ENCODE data around the gene CLDN1.

The CLDN1 gene

GRCh38 chr3:190325923-190326322, 3.7 kb upstream of the CLDN1 start:
- TF ChIP-seq JUND (IDR thresholded peaks at IDR 0.05; ENCODE audit: low read depth), result no peak
- in situ Hi-C loops (cut with HindIII; ENCODE audit: low pct_unique_long_range_greater_than_20kb, low sequenced_read_pairs), result no loop called here
- no peak for DNase-seq (ENCODE audit: low read depth in 1 of 2, low spot score in 1 of 2)

- no peak for TF ChIP-seq JUND (IDR thresholded peaks at IDR 0.05; ENCODE audit: low read depth)
- DNase-seq (ENCODE audit: low read depth in 1 of 2, low spot score in 1 of 2), result no peak
- in situ Hi-C loops (cut with HindIII; ENCODE audit: low pct_unique_long_range_greater_than_20kb, low sequenced_read_pairs), result no loop called here
Measured at GRCh38 chr3:190323246-190323626, 990 bp upstream of the CLDN1 start.

- in situ Hi-C loops (cut with HindIII; ENCODE audit: low pct_unique_long_range_greater_than_20kb, low sequenced_read_pairs), result no loop called here
- no peak for TF ChIP-seq JUND (IDR thresholded peaks at IDR 0.05; ENCODE audit: low read depth)
- DNase-seq (ENCODE audit: low read depth in 1 of 2, low spot score in 1 of 2), result no peak
Measured at GRCh38 chr3:190322604-190323245, 479 bp upstream of the CLDN1 start.

- in situ Hi-C loops (cut with HindIII; ENCODE audit: low pct_unique_long_range_greater_than_20kb, low sequenced_read_pairs), result no loop called here
- TF ChIP-seq JUND (IDR thresholded peaks at IDR 0.05; ENCODE audit: low read depth), result no peak
- DNase-seq (ENCODE audit: low read depth in 1 of 2, low spot score in 1 of 2), result no peak
Measured at GRCh38 chr3:190320594-190321362, 1.5 kb downstream of the CLDN1 start.

GRCh38 chr3:190319660-190320059, 2.6 kb downstream of the CLDN1 start:
- in situ Hi-C loops (cut with HindIII; ENCODE audit: low pct_unique_long_range_greater_than_20kb, low sequenced_read_pairs), result no loop called here
- DNase-seq (ENCODE audit: low read depth in 1 of 2, low spot score in 1 of 2), result no peak
- TF ChIP-seq JUND (IDR thresholded peaks at IDR 0.05; ENCODE audit: low read depth), result no peak

GRCh38 chr3:190318666-190319065, 3.6 kb downstream of the CLDN1 start:
- in situ Hi-C loops (cut with HindIII; ENCODE audit: low pct_unique_long_range_greater_than_20kb, low sequenced_read_pairs), result no loop called here
- TF ChIP-seq JUND (IDR thresholded peaks at IDR 0.05; ENCODE audit: low read depth), result no peak; the same call in 1 of the 2 replicates
- peak in 1 of 2 experiments; percentile 70 for DNase-seq (ENCODE audit: low read depth in 1 of 2, low spot score in 1 of 2)

GRCh38 chr3:190314741-190315140, 7.5 kb downstream of the CLDN1 start:
- no peak for DNase-seq (ENCODE audit: low read depth in 1 of 2, low spot score in 1 of 2)
- in situ Hi-C loops (cut with HindIII; ENCODE audit: low pct_unique_long_range_greater_than_20kb, low sequenced_read_pairs), result no loop called here
- no peak for TF ChIP-seq JUND (IDR thresholded peaks at IDR 0.05; ENCODE audit: low read depth)

GRCh38 chr3:190309414-190309813, 12.8 kb downstream of the CLDN1 start:
- in situ Hi-C loops (cut with HindIII; ENCODE audit: low pct_unique_long_range_greater_than_20kb, low sequenced_read_pairs), result no loop called here
- peak; percentile 24; the same call in 1 of the 2 replicates for TF ChIP-seq JUND (IDR thresholded peaks at IDR 0.05; ENCODE audit: low read depth)
- DNase-seq (ENCODE audit: low read depth in 1 of 2, low spot score in 1 of 2), result no peak

- TF ChIP-seq JUND (IDR thresholded peaks at IDR 0.05; ENCODE audit: low read depth), result no peak
- in situ Hi-C loops (cut with HindIII; ENCODE audit: low pct_unique_long_range_greater_than_20kb, low sequenced_read_pairs), result no loop called here
- DNase-seq (ENCODE audit: low read depth in 1 of 2, low spot score in 1 of 2), result no peak
Measured at GRCh38 chr3:190308154-190308553, 14.1 kb downstream of the CLDN1 start.

- in situ Hi-C loops (cut with HindIII; ENCODE audit: low pct_unique_long_range_greater_than_20kb, low sequenced_read_pairs), result no loop called here
- DNase-seq (ENCODE audit: low read depth in 1 of 2, low spot score in 1 of 2), result no peak
- no peak for TF ChIP-seq JUND (IDR thresholded peaks at IDR 0.05; ENCODE audit: low read depth)
Measured at GRCh38 chr3:190307164-190307545, 15.1 kb downstream of the CLDN1 start.

GRCh38 chr3:190306513-190307163, 15.6 kb downstream of the CLDN1 start:
- DNase-seq (ENCODE audit: low read depth in 1 of 2, low spot score in 1 of 2), result no peak
- TF ChIP-seq JUND (IDR thresholded peaks at IDR 0.05; ENCODE audit: low read depth), result no peak
- in situ Hi-C loops (cut with HindIII; ENCODE audit: low pct_unique_long_range_greater_than_20kb, low sequenced_read_pairs), result no loop called here

- in situ Hi-C loops (cut with HindIII; ENCODE audit: low pct_unique_long_range_greater_than_20kb, low sequenced_read_pairs), result no loop called here
- DNase-seq (ENCODE audit: low read depth in 1 of 2, low spot score in 1 of 2), result no peak
- no peak for TF ChIP-seq JUND (IDR thresholded peaks at IDR 0.05; ENCODE audit: low read depth)
Measured at GRCh38 chr3:190306026-190306425, 16.2 kb downstream of the CLDN1 start.

GRCh38 chr3:190305406-190305805, 16.8 kb downstream of the CLDN1 start:
- no peak for DNase-seq (ENCODE audit: low read depth in 1 of 2, low spot score in 1 of 2)
- in situ Hi-C loops (cut with HindIII; ENCODE audit: low pct_unique_long_range_greater_than_20kb, low sequenced_read_pairs), result no loop called here
- TF ChIP-seq JUND (IDR thresholded peaks at IDR 0.05; ENCODE audit: low read depth), result no peak
